Measurements from ENCODE around the gene NDUFS8.
"Not testable (repeated sequence)": the region's sequence is repeated elsewhere in the genome, so short reads cannot be mapped to it uniquely, and the experiment has no call there.

Gene NDUFS8

DNA sequence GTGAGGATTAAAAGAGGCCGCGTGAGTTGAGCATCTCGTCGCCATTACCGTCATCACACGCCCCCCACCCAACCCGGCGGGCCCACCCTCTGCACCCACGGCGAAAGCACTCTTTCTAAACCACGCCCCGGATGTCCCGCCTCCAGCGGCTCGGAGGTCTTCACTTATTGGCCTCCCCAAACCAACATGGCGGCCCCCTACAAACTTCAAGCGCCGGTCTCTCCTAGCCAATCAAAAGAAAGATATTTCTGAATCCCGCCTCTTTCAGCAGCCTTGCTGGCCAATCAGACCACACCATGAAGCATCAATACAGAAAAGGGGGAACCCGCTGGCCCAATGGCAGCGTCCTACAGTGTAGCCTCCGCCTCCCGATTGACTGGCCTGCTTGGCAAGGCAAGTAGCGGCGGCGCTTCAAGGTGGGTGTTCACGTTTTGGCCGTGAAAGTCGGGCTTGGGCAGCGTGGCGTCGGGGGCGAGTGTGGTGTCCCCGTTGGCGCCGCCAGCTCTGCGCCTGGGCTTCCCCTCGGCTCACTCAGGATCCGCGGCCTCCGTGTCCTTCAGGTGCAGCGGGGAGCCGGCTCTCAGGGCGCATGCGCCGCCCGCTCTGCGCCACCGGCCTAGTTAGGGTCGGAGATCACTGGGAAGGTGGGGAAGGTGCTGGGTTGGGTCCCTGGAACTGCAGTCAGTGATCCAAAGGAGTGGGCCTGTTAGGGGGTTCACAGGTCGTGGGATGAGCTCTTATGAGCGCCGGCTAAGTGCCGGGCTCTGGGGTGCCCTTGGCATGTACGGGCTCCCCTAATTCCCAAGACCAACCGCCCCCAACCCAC is at the start of gene NDUFS8:
NDUFS8 (plus strand) TSS at position 364 of the 826 bp plus-strand sequence. CDS start 1,471 bp downstream, outside the sequence.
- peak; percentile 99 for DNase-seq

DNA sequence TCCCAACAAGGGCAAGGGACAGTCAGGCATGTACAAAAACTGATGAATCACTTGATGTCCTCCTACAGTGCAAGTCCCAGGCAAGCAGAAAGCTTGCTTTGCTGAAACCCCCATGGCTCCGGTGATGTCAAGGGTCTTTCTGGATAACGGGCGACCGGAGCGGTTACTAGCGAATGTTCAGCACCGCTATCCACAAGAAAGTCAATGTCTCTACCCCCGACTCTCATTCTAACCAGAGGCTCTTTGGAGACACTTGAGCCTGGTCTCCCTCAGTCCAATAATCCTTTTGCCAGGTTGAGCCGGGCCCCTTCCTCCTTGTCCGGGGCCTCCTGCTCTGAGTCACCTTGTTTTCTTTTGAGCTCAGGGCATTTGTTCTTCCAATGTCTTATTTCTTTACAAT is 49.3 kb upstream of the NDUFS8 start:
- DNase-seq, result not testable (repeated sequence)

DNA sequence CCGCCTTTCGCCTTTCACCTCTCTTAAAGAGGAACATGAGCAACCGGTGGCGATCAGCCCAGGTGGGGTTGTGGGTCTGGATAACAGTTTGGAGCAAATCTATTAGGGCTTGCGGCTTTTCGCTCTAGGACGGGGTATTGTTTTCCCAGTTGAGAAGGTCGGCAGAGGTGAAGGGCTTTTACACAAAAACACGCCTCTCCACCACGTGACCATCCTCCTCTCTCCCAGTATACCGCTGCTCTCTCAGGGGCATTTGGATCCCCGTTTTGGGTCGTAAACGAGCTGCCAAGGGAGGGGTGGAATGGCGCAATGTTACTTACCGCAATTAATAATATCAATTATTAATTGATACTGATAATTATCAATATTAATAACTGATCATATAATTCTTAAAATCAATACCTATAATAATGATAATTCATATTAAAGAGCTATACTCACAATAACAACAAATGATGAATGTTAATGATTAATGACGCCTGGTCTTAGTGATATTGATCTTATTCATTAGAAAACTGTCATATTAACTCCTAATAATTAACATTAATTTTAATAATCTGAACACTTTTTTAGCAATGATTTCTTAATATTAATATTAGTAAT is 48.1 kb upstream of the NDUFS8 start:
- DNase-seq, result not testable (repeated sequence)

DNA sequence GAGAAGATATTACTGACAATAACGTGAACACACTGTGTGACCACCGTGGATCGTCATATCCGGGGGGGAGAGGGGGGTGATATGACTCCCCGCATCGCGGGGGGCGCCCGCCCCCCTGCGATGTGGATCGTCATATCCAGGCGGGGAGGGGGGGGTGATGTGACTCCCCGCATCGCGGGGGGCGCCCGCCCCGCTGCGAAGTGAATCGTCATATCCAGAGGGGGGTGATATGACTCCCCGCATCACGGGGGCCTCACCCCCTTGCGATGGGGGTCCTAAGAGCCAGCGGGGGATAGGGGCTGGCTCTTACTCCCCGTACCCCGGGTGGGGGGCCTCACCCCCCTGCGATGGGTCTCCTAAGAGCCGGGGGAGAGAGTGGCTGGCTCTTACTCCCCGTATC is 46.5 kb upstream of the NDUFS8 start:
- DNase-seq, result no peak

DNA sequence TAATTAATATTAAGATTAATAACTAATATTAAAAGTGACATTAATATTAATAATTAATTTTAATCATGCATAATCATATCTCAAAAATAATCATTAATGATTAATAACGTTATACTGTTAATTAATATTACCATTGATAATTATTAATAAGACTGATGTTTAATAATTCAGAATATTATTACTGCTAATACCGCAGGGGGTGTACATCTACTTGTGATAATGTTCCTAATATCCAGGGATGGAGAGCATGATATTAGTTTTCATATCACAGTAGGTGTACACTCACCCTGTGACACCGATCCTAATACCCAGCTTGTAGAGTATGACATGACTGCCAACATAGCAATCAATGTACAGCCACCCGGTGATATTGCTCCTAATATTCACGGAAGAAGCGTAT is 45.2 kb upstream of the NDUFS8 start:
- DNase-seq, result not testable (repeated sequence)

DNA sequence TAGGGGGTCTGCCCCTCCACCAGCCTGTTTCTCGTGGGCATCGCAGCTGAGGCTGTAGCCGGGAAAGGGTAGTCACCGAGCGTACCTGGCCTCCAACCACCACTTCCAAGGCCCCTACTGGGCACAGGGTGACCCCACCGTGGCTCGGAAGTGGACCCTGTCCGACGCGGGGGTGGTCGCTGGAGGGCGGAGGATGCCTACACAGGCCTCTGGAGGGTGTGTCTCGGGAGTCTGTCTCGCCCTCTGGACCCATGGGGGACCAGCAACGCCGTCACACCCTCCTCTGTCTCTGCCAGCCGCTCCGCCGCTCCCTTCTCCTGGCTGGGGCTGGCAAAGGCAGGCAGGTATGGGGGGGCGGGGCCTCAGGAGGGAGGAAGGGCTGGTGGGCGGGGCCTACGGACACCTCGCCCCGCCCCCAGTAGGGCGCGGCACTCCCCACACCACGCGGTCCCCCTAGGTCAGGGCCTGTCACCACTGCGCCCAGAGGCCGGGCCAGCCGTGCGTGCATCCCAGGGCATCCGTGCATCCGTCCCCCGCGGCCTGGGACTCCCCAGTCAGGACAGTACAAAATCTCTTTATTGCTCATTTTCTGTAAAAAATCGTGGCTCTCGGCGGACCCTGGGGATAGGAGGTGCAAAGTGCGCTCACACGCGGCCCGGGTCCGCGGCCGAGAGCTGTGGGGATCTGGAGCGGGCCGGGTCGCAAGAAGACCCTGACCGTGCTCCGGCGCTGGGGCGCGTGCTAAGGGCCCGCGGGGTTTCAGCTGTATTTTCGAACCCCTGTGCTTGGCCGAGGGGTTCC is 39.7 kb upstream of the NDUFS8 start:
- not testable (repeated sequence) for DNase-seq

DNA sequence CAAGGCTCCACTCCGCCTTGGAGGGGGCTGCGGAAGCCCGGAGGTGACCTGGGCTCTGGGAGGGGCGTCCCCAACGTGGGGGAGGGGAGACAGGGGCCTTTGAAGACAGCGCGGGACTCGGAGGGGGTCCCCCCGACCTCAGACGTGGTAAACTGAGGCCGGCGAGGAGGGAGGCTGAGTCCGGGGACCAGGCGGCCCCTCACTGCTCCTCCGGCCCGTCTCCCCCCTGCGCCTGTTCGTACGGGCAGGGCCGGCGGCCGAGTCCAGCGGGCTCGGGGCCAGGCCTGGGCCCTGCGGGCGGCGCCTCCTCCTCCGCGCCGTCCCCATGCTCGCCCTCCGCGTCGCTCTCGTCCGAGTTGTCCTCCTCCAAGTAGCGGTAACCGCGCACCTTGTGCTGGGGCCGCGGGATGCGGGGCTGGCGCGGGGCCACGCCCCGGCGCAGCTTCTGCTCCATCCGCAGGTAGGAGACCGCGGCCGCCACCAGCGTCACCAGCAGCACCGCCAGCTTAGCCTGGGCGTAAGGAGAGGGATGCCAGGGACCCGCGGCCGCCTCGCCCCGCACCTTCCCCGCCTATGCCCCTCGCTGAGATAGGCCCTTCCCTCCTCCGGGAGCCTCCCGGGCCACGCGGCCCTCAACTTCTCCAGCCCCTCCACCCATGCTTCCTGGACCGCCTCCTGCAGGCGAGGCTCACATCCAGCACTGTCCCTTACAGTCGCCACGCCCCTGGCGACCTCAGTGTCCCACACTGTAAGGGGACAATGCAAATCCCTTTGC is 38.9 kb upstream of the NDUFS8 start:
- not testable (repeated sequence) for DNase-seq

DNA sequence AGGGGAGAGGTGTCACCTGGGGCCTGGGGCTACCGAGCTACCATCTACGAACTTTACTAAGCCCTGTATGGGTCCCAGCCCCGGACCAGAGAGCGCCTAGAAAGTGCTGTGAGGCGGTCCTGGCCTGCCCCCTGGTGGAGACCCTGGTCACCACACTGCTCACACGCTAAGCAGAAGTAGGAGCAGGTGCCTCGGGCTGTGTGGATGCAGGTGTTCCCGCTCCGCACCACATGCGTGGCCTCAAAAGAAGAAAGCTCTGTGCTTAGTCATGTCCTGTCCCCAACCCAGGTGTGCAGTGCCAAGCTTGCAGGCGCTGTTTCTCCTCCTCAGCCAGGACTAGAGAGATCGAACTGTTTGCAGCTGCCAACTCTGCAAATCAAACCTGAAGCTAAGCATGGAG is 36.7 kb upstream of the NDUFS8 start:
- peak; percentile 14 for DNase-seq

DNA sequence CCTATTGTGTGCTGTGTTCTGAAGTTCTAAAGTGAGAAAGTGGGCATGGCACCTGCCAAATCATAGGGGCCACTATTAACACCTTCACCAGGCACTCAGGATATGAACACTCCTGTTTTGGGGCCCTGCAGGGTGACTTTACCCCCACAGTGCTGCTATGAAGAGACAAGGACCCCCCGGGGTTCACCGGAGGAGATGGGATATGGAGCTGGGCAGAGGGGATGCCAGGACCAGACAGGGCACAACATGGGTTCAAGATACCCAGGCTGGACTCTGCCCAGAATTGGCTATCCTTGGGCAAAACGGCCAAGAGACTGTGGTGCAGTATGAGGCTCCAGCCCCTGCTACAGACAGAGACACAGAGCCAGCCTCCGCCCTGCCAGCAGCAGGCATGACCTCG is 36.1 kb upstream of the NDUFS8 start:
- DNase-seq, result not testable (repeated sequence)

DNA sequence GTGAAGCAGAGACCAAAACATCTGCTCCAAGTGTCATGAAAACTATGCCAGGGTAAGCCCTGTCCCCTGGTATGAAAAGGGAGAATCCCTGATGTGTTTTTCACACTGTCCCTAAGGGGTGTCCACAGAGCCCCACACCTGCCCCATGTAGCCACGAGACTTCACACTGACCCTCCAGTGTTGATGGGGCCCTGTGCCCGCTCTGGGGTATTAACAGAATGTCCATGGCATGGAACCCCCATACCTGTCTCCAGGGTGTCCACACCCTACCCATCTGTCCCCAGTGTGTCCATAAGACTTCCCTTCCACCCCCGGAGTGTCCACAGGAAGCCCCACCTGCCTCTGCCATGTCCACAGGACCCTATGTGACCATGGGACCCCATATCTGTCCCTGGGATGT is 35.4 kb upstream of the NDUFS8 start:
- DNase-seq, result not testable (repeated sequence)

DNA sequence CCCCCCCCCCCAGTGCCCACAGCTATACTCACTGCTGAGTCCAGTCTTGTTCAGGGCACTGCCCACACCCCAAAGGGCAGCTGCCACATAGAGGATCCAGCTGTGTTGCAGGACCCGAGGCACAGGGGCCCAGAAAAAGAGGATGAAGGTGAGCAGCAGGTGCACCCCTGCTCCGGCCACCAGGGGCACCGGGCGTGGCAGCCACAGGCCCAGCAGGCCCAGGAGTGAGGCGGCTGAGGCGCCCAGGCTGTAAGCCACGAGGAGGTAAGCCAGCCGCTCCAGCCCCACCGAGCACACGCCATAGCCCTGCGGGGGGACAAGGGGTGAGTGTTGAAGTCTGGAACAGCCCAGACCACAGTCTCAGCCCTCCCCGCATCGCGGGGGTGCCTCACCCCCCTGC is 34.9 kb upstream of the NDUFS8 start:
- DNase-seq, result not testable (repeated sequence)

DNA sequence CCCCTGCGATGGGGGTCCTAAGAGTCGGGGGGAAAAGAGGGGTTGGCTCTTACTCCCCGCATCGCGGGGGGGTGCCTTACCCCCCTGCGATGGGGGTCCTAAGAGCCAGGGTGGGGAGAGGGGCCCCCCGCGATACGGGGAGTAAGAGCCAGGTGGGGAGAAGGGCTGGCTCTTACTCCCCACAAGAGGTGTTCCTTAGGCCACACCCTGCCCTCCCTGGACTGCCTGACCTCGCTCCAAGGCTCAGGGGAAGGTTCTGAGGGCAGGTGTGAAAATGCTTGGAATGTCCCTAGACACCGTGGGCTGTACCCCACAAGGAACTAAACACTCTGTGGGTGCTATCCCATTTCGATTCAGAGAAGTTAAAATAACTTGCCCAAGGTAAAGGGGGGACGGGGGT is 34.4 kb upstream of the NDUFS8 start:
- no peak for DNase-seq

DNA sequence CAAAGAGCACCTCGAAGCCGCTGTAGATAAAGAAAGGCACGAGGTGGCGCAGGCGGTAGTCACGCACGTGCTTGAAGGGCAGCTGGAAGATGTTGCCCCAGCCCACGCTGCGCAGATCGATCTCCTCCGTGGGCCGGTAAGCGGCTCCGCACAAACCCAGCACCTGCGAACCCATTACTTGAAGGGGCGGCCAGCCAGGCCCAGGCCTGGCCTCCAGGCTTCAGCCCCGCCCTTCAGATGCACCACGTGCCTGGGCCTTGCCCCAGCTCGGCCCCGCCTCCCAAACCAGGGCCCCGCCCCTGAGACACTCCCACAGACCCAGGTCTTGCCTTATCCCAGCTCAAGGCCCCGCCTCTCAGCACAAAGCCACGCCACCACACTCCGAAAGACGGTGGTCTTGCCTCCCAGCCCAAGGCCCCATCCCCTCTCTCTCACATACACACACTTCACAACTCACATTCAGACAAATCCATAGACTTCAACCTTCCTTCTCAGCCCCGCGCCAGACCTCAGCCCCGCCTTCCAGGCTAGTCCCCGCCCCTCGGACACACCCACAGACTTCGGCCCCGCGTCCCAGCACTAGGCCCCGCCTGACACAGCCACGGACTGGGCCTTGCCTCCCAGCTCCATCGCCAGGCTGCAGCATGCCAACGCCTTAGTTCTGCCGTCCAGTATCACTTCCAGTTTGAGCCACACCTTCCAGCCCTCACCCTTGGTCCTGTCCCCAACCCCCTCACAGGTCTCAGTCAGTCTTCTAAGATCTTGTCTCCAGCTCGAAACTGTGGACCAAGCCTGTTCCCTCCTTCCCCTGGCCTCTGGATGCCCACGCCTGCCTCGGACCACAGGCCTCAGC is 33.6 kb upstream of the NDUFS8 start:
- no peak for DNase-seq

DNA sequence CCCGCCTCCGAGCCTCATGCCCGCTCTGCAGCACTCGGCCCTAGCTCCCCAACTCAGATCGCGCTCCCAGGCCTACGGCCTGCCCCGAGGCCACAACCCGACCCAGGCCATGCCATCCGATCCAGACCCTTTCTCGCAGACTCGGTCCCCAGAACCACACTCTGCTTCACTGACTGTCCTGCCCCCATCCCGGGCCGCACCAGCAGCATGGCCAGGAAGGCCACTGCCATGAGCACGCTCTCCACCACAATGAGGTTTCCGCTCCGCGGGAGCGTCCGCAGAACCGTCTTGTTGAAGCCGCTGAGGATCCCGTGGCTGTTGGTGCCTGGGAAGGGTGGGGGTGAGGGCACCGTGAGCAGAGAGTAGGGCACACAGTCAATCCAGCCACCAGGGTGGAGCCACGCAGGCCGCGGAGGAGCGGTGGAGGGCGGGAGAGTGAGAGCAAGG is 33.0 kb upstream of the NDUFS8 start:
- DNase-seq, result no peak

DNA sequence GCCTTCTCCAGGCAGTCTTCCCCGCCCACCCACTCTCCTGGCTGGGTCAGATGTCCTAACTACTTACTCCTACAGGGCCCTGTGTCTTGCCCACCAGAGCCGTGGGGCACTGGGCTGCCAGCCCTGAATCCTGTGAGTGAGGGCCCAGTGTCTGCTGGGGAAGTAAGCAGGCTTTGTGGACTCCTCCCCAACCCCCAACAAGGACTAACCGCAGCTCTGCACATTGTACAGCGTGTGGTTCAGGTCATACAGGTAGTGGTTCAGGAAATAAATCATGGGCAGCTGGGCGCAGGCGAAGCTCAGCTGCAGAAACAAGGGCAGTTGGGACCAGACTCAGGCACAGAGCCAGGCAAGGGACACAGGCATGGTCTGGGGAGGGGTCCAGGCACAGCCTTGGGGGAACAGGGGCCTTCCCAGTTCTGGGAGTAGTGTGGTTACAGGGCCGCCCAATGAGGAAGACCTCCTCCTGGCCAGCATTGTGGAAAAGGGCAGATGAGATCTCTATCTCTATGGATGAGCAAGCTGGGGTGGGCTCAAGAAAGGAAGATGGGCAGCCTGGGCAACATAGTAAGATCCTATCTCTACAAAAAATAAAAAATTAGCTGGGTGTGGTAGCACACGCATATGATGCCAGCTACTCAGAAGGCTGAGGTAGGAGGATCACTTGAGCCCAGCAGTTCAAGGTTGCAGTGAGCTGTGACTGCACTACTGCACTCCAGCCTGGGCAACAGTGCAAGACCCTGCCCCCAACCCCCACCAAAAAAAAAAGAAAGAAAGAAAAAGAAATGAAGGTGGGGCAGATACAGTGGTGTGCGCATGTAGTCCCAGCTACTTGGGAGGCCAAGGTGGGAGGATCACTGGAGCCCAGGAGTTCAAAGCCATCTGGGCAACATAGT is 32.1 kb upstream of the NDUFS8 start:
- no peak for DNase-seq

DNA sequence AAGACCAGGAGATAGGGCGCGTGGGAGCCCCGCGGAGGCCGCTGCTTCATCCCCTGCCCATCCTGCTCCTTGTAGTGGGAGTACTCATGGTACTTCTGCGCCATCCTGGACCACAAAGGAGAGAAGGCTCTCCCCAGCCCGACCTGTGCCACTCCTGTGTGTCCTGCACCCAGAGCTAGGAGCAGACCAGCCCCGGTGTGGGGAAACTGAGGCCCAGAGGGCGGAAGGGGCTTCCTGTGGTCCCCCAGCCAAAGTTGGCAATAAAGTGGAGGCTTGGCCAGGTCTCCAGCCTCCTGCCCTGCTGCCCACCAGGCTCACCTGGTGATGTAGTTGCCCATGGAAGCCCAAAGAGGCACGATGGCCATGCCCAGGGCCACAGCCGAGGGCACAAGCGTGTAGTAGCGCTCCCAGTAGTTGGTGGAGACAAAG is 31.3 kb upstream of the NDUFS8 start:
- no peak for DNase-seq

DNA sequence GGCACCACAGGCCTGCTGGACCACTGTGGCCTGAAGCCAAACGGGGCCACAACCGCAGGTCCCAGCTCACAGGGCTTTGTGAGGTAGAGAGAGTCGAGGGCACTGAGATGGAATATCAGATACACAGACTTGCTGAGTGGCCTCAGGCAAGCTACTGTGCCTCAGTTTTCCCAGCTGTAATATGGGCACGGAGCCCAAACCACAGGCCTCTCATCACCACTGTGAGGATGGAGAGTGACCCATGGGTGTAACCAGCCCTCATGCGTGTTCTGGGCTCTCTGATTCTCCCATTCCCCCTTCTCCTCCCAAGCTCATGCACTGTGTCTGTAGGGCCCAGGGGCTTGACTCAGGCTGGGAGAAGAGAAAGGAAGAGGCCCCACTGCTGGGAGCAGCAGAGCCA is 30.8 kb upstream of the NDUFS8 start:
- no peak for DNase-seq

DNA sequence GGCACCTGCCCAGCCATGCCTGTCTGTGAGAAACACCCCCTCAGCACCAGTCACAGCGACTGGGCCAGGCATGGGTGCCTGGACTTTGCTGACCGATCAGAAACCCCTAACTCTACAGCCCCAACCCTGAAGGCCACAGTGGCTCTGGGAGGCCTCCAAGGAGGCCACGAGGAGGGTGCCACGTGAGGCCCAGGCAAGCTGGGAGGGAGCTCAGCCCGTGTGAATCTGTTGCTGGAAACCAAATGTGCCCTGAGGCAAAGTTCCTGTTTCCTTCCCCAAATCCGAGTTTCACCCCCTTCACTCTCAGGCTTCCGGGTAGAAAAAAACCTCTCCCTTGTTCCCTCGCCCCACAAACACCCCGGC is 27.9 kb upstream of the NDUFS8 start:
- no peak for DNase-seq

DNA sequence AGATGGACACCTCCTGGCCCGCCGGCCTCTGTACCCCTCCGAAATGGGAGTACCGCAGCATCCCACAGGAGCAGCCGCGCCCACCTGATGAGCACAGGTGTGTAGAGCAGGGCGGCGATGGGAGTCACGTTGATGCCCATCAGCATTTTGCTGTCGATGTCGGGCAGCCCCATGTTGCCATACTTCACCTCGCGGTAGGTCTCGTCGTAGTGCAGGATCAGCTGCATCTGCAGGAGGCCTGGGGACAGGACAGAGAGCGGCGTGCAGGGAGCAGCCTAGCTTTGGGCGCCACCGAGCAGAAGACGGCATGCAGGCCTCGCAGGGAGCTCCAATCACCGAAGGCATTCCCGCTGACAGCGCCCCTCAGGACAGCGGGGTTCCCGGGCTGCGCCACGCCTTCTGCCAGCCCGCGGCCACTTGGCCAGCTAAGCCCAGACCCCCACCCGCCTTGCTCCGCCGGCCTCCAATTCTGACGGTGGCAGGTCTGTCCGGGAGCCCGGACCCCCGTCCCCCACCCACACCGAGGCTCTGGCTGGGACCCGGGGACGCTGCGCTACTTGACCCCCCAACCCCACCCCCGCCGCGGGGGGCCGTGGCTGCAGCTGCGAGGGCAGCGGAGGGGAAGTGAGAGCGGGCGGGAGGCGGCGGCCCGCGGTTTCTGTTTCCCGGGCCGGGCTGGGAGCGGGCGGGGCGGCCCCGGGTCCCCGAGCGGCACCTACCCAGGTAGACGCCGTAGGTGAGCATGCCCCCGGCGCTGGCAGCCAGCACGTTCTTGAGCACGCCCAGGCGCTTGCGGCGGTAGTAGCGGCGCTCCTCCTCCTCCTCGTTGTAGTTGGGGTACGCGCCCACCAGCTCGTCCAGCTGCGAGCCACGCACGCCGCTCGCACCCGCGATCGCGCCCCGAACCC is 27.3 kb upstream of the NDUFS8 start:
- DNase-seq, result peak; percentile 12
